ENCODE data around the gene SORL1-AS1.
A peak's percentile ranks its signal among the peaks of the same experiment; 100 is the strongest.

SORL1-AS1 gene

GRCh38 chr11:121459413-121460017 lies 6.7 kb upstream of the SORL1-AS1 start:
- Histone ChIP-seq H3K79me2 (ENCODE audit: insufficient read depth, low read length) (peaks cover 26% of the 10 kb centered on the region; the same call in 1 of the 2 replicates), H3K23me2 (ENCODE audit: insufficient read length, low read depth, low read length, poor library complexity, severe bottlenecking) (no peaks in the 10 kb centered on the region), H3K27ac (ENCODE audit: insufficient read length, low read depth, low read length) (no peak overlapping the region), H2BK15ac (ENCODE audit: low read depth, low read length) (no peak overlapping the region), H2BK5ac (ENCODE audit: insufficient read length, low read length) (no peak overlapping the region), H3K9me3 (ENCODE audit: control insufficient read depth, low read depth, low read length) (no peaks in the 10 kb centered on the region), H2BK20ac (ENCODE audit: low read depth, low read length, poor library complexity, severe bottlenecking) (no peak overlapping the region), H3K4ac (ENCODE audit: low read depth, low read length) (no peak overlapping the region), H3K79me1 (ENCODE audit: insufficient read depth, low read depth, low read length, poor library complexity, severe bottlenecking) (peaks cover 4% of the 10 kb centered on the region), H3K56ac (ENCODE audit: insufficient read length, low read depth, low read length) (no peak overlapping the region), H4K20me1 (ENCODE audit: control insufficient read depth, insufficient read depth, insufficient read length) (no peaks in the 10 kb centered on the region), H3K27me3 (ENCODE audit: insufficient read depth, low read length) (no peaks in the 10 kb centered on the region), H2AFZ (ENCODE audit: low read length) (no peak overlapping the region), H2BK120ac (ENCODE audit: low read depth, low read length, poor library complexity, severe bottlenecking) (no peak overlapping the region), H4K5ac (ENCODE audit: insufficient read length, low read depth, low read length) (no peak overlapping the region), H3K18ac (ENCODE audit: insufficient read length, low read depth, low read length) (no peak overlapping the region), H3K4me2 (ENCODE audit: insufficient read depth, insufficient read length, low read length) (no peak overlapping the region), H3K9ac (ENCODE audit: extremely low read depth, insufficient read length, low read length) (no peak overlapping the region), H3T11ph (ENCODE audit: low read length) (no peak overlapping the region), H4K8ac (replicated peaks; ENCODE audit: insufficient read length, low read depth, low read length) (no peak overlapping the region), H2AK5ac (ENCODE audit: insufficient read length, low read length) (no peak overlapping the region), H3K4me1 (ENCODE audit: insufficient read depth, low read length) (peaks cover 29% of the 10 kb centered on the region; the same call in 1 of the 2 replicates), H3K23ac (ENCODE audit: insufficient read length, low read depth, low read length) (no peak overlapping the region), H3K14ac (ENCODE audit: insufficient read depth, low read length) (no peak overlapping the region), H2BK12ac (ENCODE audit: insufficient read length, low read depth, low read length) (no peak overlapping the region), H4K91ac (ENCODE audit: insufficient read length, low read depth, low read length) (no peak overlapping the region)
- H3K36me3 Mint-ChIP-seq (ENCODE audit: insufficient read depth in 1 of 3, low read depth in 3 of 3), result peaks cover 5 to 6% (median 6%) of the 10 kb centered on the region in 3 experiments
- TF ChIP-seq CTCF (conservative IDR thresholded peaks at IDR 0.05), result no peak
- no peaks in the 10 kb centered on the region for H3K27me3 Mint-ChIP-seq (ENCODE audit: low read depth)
- WGBS (ENCODE audit: extremely low coverage, insufficient read length, low lambda C conversion rate), result no CpG with 5 or more reads among the region's 7 CpGs
- H3K4me3 Mint-ChIP-seq, result no peak overlapping the region; a peak in 1 of 5 replicates
- H3K9me3 Mint-ChIP-seq, result no peaks in the 10 kb centered on the region
- peaks cover 83 to 89% of the 10 kb centered on the region in 2 experiments for H3K4me1 Mint-ChIP-seq
- no peak for DNase-seq
- peak overlapping the region; percentile 1 to 81 (median 3); a peak in 4 of 7 replicates for H3K27ac Mint-ChIP-seq
